ENCODE data around the gene RPL36.

GRCh38 chr19:5717215-5717935 lies 27.3 kb downstream of the RPL36 start:
- TF ChIP-seq CTCF (IDR thresholded peaks at IDR 0.05; ENCODE audit: control extremely low read depth in 1 of 3, insufficient read depth in 1 of 3, low read depth in 1 of 3, low read length in 3 of 3) (no peak), CEBPB (IDR thresholded peaks at IDR 0.05; ENCODE audit: low read depth, low read length) (no peak), GABPA (IDR thresholded peaks at IDR 0.05; ENCODE audit: borderline replicate concordance, insufficient read depth, low read length) (no peak), HDAC6 (IDR thresholded peaks at IDR 0.05; ENCODE audit: low read depth, low read length) (no peak), JUN (IDR thresholded peaks at IDR 0.05; ENCODE audit: low read depth, low read length) (no peak), POLR2A (IDR thresholded peaks at IDR 0.05; ENCODE audit: control extremely low read depth in 1 of 2, low read depth in 2 of 2, low read length in 2 of 2) (no peak), MAX (IDR thresholded peaks at IDR 0.05) (no peak), TAF1 (IDR thresholded peaks at IDR 0.05; ENCODE audit: low read depth, low read length) (no peak), POLR2AphosphoS5 (IDR thresholded peaks at IDR 0.05; ENCODE audit: low read depth, low read length) (no peak; the same call in 1 of the 2 replicates), JUND (IDR thresholded peaks at IDR 0.05; ENCODE audit: low read length) (no peak), SIRT6 (IDR thresholded peaks at IDR 0.05; ENCODE audit: low read length) (no peak), EP300 (IDR thresholded peaks at IDR 0.05; ENCODE audit: borderline replicate concordance in 1 of 2, low read depth in 2 of 2, low read length in 2 of 2) (no peak), SIN3A (conservative IDR thresholded peaks at IDR 0.05 in 1 of 2, IDR thresholded peaks at IDR 0.05 in 1 of 2; ENCODE audit: low read depth in 1 of 2, low read length in 2 of 2) (no peak)
